RWPE1 (cell line): ENCODE results near the gene POLA2.
A peak's percentile ranks its signal among the peaks of the same experiment; 100 is the strongest.

Source experiments
- CTCF ChIA-PET: fragments of 350-600 bp; sonication (Branson Sonifier 250); formaldehyde crosslinking; extraction: SDS; loops from one replicate; lab custom pipeline; 2021; lab: Yijun Ruan, JAX
- POLR2A ChIA-PET: fragments of 400-600 bp; formaldehyde crosslinking; extraction: SDS; loops from one replicate; lab custom pipeline; 2020; ENCODE audit warnings: antibody characterized with exemption; ENCODE audit not compliant: low non-redundant PET; lab: Yijun Ruan, JAX
- DNase-seq: peaks from one replicate; pipeline ENCODE4 v3.0.0; 2012; ENCODE audit warnings: low spot score
- H3K27ac ChIP-seq: fragments of 450-650 bp; 2 replicates; pipeline ENCODE4 v1.5.1; 2017
- CTCF ChIP-seq: fragments of 450-650 bp; conservative IDR thresholded peaks from 2 replicates; pipeline ENCODE4 v1.5.1; 2017; ENCODE audit warnings: low read depth, mild to moderate bottlenecking

Gene POLA2

GRCh38 chr11:65278356-65278755 lies 16.6 kb downstream of the POLA2 start:
- CTCF ChIA-PET: no interaction called here
- POLR2A ChIA-PET: no interaction called here
- TF ChIP-seq CTCF: no peak
- DNase-seq: no peak
- H3K27ac ChIP-seq: no peak overlapping the region

GRCh38 chr11:65279279-65279678 lies 17.5 kb downstream of the POLA2 start:
- ChIA-PET POLR2A (no interaction called here), CTCF (interaction anchor here (0.5 kb wide), 1 partner anchor 52 kb away, joined by 5 read pairs; no protein-coding TSS in a partner anchor)
- DNase-seq: no peak
- TF ChIP-seq CTCF: no peak
- H3K27ac ChIP-seq: no peak overlapping the region

GRCh38 chr11:65279741-65280440 lies 18.1 kb downstream of the POLA2 start:
- no peak overlapping the region for H3K27ac ChIP-seq
- TF ChIP-seq CTCF: no peak
- POLR2A ChIA-PET: no interaction called here
- peak; percentile 77 for DNase-seq
- CTCF ChIA-PET: interaction anchor here (0.5 to 2.7 kb wide), 3 partner anchors 14 to 51 kb away, joined by 3 to 13 read pairs (median 5); partner anchors contain the start of gene CDC42EP2

- peak overlapping the region; percentile 8; the same call in 1 of the 2 replicates for H3K27ac ChIP-seq
- no peak for DNase-seq
- ChIA-PET CTCF (interaction anchor here (0.8 to 2.7 kb wide), 5 partner anchors 13 to 272 kb away, joined by 3 to 13 read pairs (median 3); partner anchors contain the start of gene CDC42EP2), POLR2A (no interaction called here)
- TF ChIP-seq CTCF: no peak
Observed at GRCh38 chr11:65280646-65281045, 18.9 kb downstream of the POLA2 start.

GRCh38 chr11:65286686-65287085 lies 24.9 kb downstream of the POLA2 start:
- CTCF ChIA-PET: interaction anchor here (1.1 kb wide), 1 partner anchor 12 kb away, joined by 3 read pairs; no protein-coding TSS in a partner anchor
- no peak for TF ChIP-seq CTCF
- no peak for DNase-seq
- 0 out of 2 replicates have a peak overlapping the region, but pooled peaks have one; percentile 15 for H3K27ac ChIP-seq
- POLR2A ChIA-PET: interaction anchor here (0.7 kb wide), 1 partner anchor 11 kb away, joined by 3 read pairs; no protein-coding TSS in a partner anchor

GRCh38 chr11:65287601-65288000 lies 25.8 kb downstream of the POLA2 start:
- H3K27ac ChIP-seq: peak overlapping the region; percentile 66
- ChIA-PET CTCF (interaction anchor here (1.0 kb wide), 1 partner anchor 13 kb away, joined by 3 read pairs; no protein-coding TSS in a partner anchor), POLR2A (no interaction called here)
- no peak for DNase-seq
- TF ChIP-seq CTCF: no peak
